ENCODE data around the gene GMPS. TPM values are rescaled to one million over a fixed set of nuclear protein-coding genes. Genes with fewer than 3 reads are reported as not detected.

Gene GMPS
- total and polyA plus RNA-seq, 10 of the 15 experiments (the other 5 are each of a cell fraction or from before 2014, with no cell fraction given) = 33.2 to 143 (median 79.0) TPM

DNA sequence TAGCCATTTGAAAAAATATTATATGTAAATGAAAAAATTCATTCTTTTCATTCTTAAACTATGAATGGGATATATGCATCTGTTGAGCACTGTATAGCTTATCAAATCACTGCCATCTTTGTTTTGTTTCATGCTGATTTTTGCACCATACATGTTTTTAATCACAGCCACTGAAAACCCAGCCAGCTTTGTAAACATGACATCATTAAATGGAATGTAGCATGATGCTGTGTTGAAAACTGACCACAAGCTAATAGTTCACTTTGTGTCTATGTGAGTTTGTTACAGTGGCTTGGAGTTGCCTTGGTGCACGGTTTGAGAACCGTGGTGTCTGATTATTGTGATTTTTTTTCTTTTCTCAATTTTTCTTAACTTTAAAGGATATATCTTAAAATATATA, 75.7 kb downstream of the GMPS start:
- H3K9ac ChIP-seq (ENCODE audit: control insufficient read depth, insufficient read depth, low read length) = no peak overlapping the region
- intact Hi-C loops (cut with micrococcal nuclease; ENCODE audit: unreplicated experiment) = no loop called here
- no peak overlapping the region for H3K27ac ChIP-seq (ENCODE audit: control insufficient read depth, insufficient read depth)
- 100% methylated on average over 2 of the region's 2 CpGs for WGBS (ENCODE audit: insufficient coverage, insufficient replicate concordance, low lambda C conversion rate, missing lambda C conversion rate)
- no peaks in the 10 kb centered on the region for H4K20me1 ChIP-seq (ENCODE audit: control insufficient read depth, insufficient read depth)
- TF ChIP-seq YBX1 (IDR thresholded peaks at IDR 0.05) (no peak), CHD2 (IDR thresholded peaks at IDR 0.05; ENCODE audit: borderline replicate concordance, low read depth, low read length) (no peak), NBN (IDR thresholded peaks at IDR 0.05) (no peak), TCF7 (IDR thresholded peaks at IDR 0.05; ENCODE audit: borderline replicate concordance) (no peak), ATF7 (IDR thresholded peaks at IDR 0.05; ENCODE audit: low read depth) (no peak), LARP7 (IDR thresholded peaks at IDR 0.05) (no peak), TBL1XR1 (IDR thresholded peaks at IDR 0.05; ENCODE audit: low read depth, low read length) (no peak), BACH1 (IDR thresholded peaks at IDR 0.05; ENCODE audit: borderline replicate concordance) (no peak)
- TF ChIP-seq, protein P1, sequence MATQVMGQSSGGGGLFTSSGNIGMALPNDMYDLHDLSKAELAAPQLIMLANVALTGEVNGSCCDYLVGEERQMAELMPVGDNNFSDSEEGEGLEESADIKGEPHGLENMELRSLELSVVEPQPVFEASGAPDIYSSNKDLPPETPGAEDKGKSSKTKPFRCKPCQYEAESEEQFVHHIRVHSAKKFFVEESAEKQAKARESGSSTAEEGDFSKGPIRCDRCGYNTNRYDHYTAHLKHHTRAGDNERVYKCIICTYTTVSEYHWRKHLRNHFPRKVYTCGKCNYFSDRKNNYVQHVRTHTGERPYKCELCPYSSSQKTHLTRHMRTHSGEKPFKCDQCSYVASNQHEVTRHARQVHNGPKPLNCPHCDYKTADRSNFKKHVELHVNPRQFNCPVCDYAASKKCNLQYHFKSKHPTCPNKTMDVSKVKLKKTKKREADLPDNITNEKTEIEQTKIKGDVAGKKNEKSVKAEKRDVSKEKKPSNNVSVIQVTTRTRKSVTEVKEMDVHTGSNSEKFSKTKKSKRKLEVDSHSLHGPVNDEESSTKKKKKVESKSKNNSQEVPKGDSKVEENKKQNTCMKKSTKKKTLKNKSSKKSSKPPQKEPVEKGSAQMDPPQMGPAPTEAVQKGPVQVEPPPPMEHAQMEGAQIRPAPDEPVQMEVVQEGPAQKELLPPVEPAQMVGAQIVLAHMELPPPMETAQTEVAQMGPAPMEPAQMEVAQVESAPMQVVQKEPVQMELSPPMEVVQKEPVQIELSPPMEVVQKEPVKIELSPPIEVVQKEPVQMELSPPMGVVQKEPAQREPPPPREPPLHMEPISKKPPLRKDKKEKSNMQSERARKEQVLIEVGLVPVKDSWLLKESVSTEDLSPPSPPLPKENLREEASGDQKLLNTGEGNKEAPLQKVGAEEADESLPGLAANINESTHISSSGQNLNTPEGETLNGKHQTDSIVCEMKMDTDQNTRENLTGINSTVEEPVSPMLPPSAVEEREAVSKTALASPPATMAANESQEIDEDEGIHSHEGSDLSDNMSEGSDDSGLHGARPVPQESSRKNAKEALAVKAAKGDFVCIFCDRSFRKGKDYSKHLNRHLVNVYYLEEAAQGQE (IDR thresholded peaks at IDR 0.05; ENCODE audit: low read depth, low read length) = no peak
- TF ChIP-seq, protein P2, sequence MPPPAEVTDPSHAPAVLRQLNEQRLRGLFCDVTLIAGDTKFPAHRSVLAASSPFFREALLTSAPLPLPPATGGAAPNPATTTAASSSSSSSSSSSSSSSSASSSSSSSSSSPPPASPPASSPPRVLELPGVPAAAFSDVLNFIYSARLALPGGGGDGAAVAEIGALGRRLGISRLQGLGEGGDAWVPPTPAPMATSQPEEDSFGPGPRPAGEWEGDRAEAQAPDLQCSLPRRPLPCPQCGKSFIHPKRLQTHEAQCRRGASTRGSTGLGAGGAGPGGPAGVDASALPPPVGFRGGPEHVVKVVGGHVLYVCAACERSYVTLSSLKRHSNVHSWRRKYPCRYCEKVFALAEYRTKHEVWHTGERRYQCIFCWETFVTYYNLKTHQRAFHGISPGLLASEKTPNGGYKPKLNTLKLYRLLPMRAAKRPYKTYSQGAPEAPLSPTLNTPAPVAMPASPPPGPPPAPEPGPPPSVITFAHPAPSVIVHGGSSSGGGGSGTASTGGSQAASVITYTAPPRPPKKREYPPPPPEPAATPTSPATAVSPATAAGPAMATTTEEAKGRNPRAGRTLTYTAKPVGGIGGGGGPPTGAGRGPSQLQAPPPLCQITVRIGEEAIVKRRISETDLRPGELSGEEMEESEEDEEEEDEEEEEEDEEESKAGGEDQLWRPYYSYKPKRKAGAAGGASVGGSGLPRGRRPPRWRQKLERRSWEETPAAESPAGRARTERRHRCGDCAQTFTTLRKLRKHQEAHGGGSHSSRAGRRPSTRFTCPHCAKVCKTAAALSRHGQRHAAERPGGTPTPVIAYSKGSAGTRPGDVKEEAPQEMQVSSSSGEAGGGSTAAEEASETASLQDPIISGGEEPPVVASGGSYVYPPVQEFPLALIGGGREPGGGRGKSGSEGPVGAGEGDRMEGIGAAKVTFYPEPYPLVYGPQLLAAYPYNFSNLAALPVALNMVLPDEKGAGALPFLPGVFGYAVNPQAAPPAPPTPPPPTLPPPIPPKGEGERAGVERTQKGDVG (CRISPR knock-in tag; IDR thresholded peaks at IDR 0.05) = no peak
- DNase-seq (ENCODE audit: low read depth, low spot score) = no peak
- H3K36me3 ChIP-seq (ENCODE audit: control insufficient read depth in 2 of 2, insufficient read depth in 2 of 2, low read length in 1 of 2) = no peaks in the 10 kb centered on the region
- FAIRE-seq = no peak
- no peaks in the 10 kb centered on the region for H3K79me2 ChIP-seq (ENCODE audit: control insufficient read depth, insufficient read depth, low read length)
- no peak overlapping the region for H2AFZ ChIP-seq (ENCODE audit: control insufficient read depth, low read depth, low read length)
- ATAC-seq = no peak
- BruUV-seq (replicated peaks) = no TSS peak
- RAD21 ChIA-PET (ENCODE audit: unreplicated experiment) = no interaction called here
- no peaks in the 10 kb centered on the region for H3K9me3 ChIP-seq (replicated peaks; ENCODE audit: control insufficient read depth, insufficient read depth, low read length)
- no peak overlapping the region for H3K4me3 ChIP-seq
- CTCF ChIA-PET = no interaction called here
- no peak overlapping the region for H3K4me2 ChIP-seq (ENCODE audit: control insufficient read depth, insufficient read depth)
- POLR2A ChIA-PET = no interaction called here
- no peaks in the 10 kb centered on the region for H3K4me1 ChIP-seq (ENCODE audit: control insufficient read depth, insufficient read depth, low read length)
- SMC1A ChIA-PET (ENCODE audit: uncharacterized antibody, unreplicated experiment) = no interaction called here
- H3K27me3 ChIP-seq (replicated peaks in 1 of 2; ENCODE audit: control insufficient read depth in 2 of 2, insufficient read depth in 2 of 2, low read length in 1 of 2) = no peaks in the 10 kb centered on the region
- in situ Hi-C loops (cut with MboI) = no loop called here

All from GM12878 (cell line).